Smooth muscle cell (in vitro differentiated cells): ENCODE results near the gene ARHGEF17. TPM values are rescaled to one million over a fixed set of nuclear protein-coding genes. Genes with fewer than 3 reads are reported as not detected.

Source experiments
- DNase-seq: peaks from one replicate; lab custom pipeline; 2025; ENCODE audit not compliant: unreplicated experiment; lab: John Stamatoyannopoulos, UW
- H2AFZ ChIP-seq: fragments of 200-600 bp; sonication (generic); 2 replicates; pipeline ENCODE4 v1.6.0; 2016; ENCODE audit warnings: antibody characterized with exemption, low read depth, mild to moderate bottlenecking
- H3F3A ChIP-seq: fragments of 200-600 bp; sonication (generic); 2 replicates; pipeline ENCODE4 v1.6.0; 2017; ENCODE audit warnings: antibody characterized with exemption, low read depth
- H3K27ac ChIP-seq: fragments of 200-600 bp; sonication (generic); 2 replicates; pipeline ENCODE4 v1.5.1; 2016; ENCODE audit warnings: low read depth, mild to moderate bottlenecking
- H3K27me3 ChIP-seq: fragments of 200-600 bp; sonication (generic); 2 replicates; pipeline ENCODE4 v1.6.1; 2016; ENCODE audit warnings: low read depth, mild to moderate bottlenecking
- H3K36me3 ChIP-seq: fragments of 200-600 bp; sonication (generic); 2 replicates; pipeline ENCODE4 v1.5.1; 2016; ENCODE audit warnings: low read depth
- H3K4me1 ChIP-seq: fragments of 200-600 bp; sonication (generic); 2 replicates; pipeline ENCODE4 v1.5.1; 2016; ENCODE audit warnings: low read depth
- H3K4me2 ChIP-seq: fragments of 200-600 bp; sonication (generic); 2 replicates; pipeline ENCODE4 v1.6.0; 2016; ENCODE audit warnings: mild to moderate bottlenecking
- H3K4me3 ChIP-seq: fragments of 200-600 bp; sonication (generic); 2 replicates; pipeline ENCODE4 v1.5.1; 2016; ENCODE audit warnings: mild to moderate bottlenecking
- H3K79me2 ChIP-seq: fragments of 200-600 bp; sonication (generic); 2 replicates; pipeline ENCODE4 v1.6.0; 2016; ENCODE audit warnings: low read depth, mild to moderate bottlenecking
- H3K9ac ChIP-seq: fragments of 200-600 bp; sonication (generic); 2 replicates; pipeline ENCODE4 v1.6.0; 2016; ENCODE audit warnings: low read depth
- H3K9me3 ChIP-seq: fragments of 200-600 bp; sonication (generic); replicated peaks from 2 replicates; pipeline ENCODE4 v1.5.1; 2016; ENCODE audit warnings: low read depth
- H4K20me1 ChIP-seq: fragments of 200-600 bp; sonication (generic); 2 replicates; pipeline ENCODE4 v1.6.0; 2016; ENCODE audit warnings: low read depth
- CTCF ChIP-seq: fragments of 200-600 bp; sonication (generic); IDR thresholded peaks from 2 replicates; pipeline ENCODE4 v1.5.1; 2017; ENCODE audit warnings: borderline replicate concordance, mild to moderate bottlenecking, antibody characterized with exemption; ENCODE audit not compliant: insufficient read depth, poor library complexity, severe bottlenecking
- WGBS: methylation state at CpG from one replicate; pipeline ENCODE4 v1.1.7; 2016; ENCODE audit warnings: low lambda C conversion rate; 5-methylcytosine and 5-hydroxymethylcytosine counted together
- polyA plus RNA-seq: library from polyadenylated mRNA; unstranded; fragments of >200 nt; fragmentation: Nextera tagmentation; extraction: Ambion mirVana; gene quantifications from 2 replicates; pipeline ENCODE4 v1.2.1, GENCODE V29; 2016
- total RNA-seq: library from RNA; depleted of rRNA; stranded (reverse); fragments of >200 nt; gene quantifications from 2 replicates; pipeline ENCODE4 v1.2.3, GENCODE V29; 2014

ARHGEF17 gene
- total and polyA plus RNA-seq, 2 experiments from 2014 or later: 18.0 to 27.8 TPM

- no peaks in the 10 kb centered on the region for H3K36me3 ChIP-seq
Measured at GRCh38 chr11:73360743-73361369, 52.8 kb downstream of the ARHGEF17 start.

DNA sequence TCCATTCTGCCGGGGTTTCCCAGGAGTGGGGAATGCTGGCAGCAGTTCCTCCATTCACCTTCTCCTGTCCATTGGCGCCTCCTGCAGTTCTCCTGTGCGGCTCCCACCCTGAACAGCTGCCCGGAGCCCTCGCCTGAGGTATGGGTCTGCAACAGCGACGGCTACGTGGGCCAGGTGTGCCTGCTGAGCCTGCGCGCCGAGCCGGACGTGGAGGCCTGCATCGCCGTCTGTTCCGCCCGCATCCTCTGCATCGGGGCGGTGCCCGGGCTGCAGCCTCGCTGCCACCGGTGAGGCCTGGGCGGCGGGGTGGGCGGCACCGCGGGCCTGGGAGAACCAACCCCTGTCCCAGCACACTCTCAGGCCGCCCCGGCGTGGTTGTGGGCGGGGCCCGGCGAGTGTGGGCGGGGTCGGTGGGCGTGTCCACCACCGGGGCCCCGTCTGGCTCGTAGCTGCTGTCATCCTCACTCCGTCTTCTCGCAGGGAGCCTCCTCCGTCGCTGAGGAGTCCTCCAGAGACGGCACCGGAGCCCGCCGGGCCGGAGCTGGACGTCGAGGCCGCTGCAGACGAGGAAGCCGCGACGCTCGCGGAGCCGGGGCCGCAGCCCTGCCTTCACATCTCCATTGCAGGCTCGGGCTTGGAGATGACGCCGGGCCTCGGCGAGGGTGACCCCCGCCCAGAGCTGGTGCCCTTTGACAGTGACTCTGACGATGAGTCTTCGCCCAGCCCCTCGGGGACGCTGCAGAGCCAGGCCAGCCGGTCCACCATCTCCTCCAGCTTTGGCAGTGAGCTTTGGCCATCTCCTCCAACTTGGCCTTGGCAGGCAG is 54.1 kb downstream of the ARHGEF17 start:
- no peaks in the 10 kb centered on the region for H3K27me3 ChIP-seq

More at GRCh38 chr11:73360743-73361369, 52.8 kb downstream of the ARHGEF17 start:
- no peak overlapping the region for H3K4me3 ChIP-seq
- H3K4me1 ChIP-seq: no peaks in the 10 kb centered on the region
- no peaks in the 10 kb centered on the region for H4K20me1 ChIP-seq
- no peak overlapping the region for H2AFZ ChIP-seq
- H3K9me3 ChIP-seq: no peaks in the 10 kb centered on the region
- DNase-seq: no peak
- no peaks in the 10 kb centered on the region for H3K79me2 ChIP-seq
- H3K27ac ChIP-seq: no peak overlapping the region
- H3K9ac ChIP-seq: no peak overlapping the region
- no peaks in the 10 kb centered on the region for H3F3A ChIP-seq
- H3K27me3 ChIP-seq: no peaks in the 10 kb centered on the region
- 95% methylated on average over 8 of the region's 8 CpGs for WGBS
- no peak overlapping the region for H3K4me2 ChIP-seq
- TF ChIP-seq CTCF: no peak

DNA sequence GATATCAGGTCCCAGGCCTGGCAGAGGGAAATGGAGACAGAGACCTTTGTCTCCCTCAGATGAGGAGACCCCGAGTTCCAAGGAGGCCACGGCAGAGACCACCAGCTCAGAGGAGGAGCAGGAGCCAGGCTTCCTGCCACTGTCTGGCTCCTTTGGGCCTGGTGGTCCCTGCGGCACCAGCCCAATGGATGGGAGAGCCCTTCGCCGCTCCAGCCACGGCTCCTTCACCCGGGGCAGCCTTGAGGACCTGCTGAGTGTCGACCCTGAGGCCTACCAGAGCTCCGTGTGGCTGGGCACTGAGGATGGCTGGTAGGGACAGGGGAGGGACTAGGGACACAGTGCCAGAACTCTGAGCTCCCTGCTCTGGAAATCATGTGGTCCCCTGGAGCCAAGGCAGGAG is 55.1 kb downstream of the ARHGEF17 start:
- WGBS: 96% methylated on average over 9 of the region's 9 CpGs
- no peak overlapping the region for H2AFZ ChIP-seq
- H3K9me3 ChIP-seq: no peaks in the 10 kb centered on the region
- TF ChIP-seq CTCF: no peak
- no peak for DNase-seq
- no peaks in the 10 kb centered on the region for H3F3A ChIP-seq
- no peak overlapping the region for H3K9ac ChIP-seq
- H3K4me2 ChIP-seq: no peak overlapping the region
- no peaks in the 10 kb centered on the region for H3K27me3 ChIP-seq
- no peak overlapping the region for H3K27ac ChIP-seq
- H3K4me3 ChIP-seq: no peak overlapping the region
- no peaks in the 10 kb centered on the region for H3K4me1 ChIP-seq
- no peaks in the 10 kb centered on the region for H4K20me1 ChIP-seq
- H3K79me2 ChIP-seq: no peaks in the 10 kb centered on the region
- no peaks in the 10 kb centered on the region for H3K36me3 ChIP-seq

More for the DNA sequence above, 54.1 kb downstream of the ARHGEF17 start:
- Histone ChIP-seq H3K9me3 (no peaks in the 10 kb centered on the region), H3F3A (no peaks in the 10 kb centered on the region), H2AFZ (no peak overlapping the region), H3K79me2 (no peaks in the 10 kb centered on the region), H3K9ac (no peak overlapping the region), H3K4me2 (no peak overlapping the region), H4K20me1 (no peaks in the 10 kb centered on the region), H3K27ac (no peak overlapping the region), H3K4me1 (no peaks in the 10 kb centered on the region), H3K4me3 (no peak overlapping the region), H3K36me3 (no peaks in the 10 kb centered on the region)
- no peak for DNase-seq
- no peak for TF ChIP-seq CTCF
- 69% methylated on average over 49 of the region's 70 CpGs for WGBS
